ENCODE results near the gene RBM7. TPM values are rescaled to one million over a fixed set of nuclear protein-coding genes. Genes with fewer than 3 reads are reported as not detected.

The RBM7 gene
- total RNA-seq, 1 donor from 2014 or later: 30.1 TPM

GRCh38 chr11:114397349-114397982, 3.0 kb upstream of the RBM7 start:
- intact Hi-C loops (cut with DNase I): no loop called here
- ATAC-seq: no peak
- DNase-seq: no peak
- TF ChIP-seq CTCF (IDR thresholded peaks at IDR 0.05): no peak
- Histone ChIP-seq H3K36me3 (no peaks in the 10 kb centered on the region), H3K4me3 (no peak overlapping the region), H3K27me3 (no peaks in the 10 kb centered on the region), H3K9me3 (no peaks in the 10 kb centered on the region), H3K27ac (no peak overlapping the region), H3K4me1 (peaks cover 35% of the 10 kb centered on the region)

GRCh38 chr11:114398303-114398920, 2.1 kb upstream of the RBM7 start:
- no peak for ATAC-seq

DNA sequence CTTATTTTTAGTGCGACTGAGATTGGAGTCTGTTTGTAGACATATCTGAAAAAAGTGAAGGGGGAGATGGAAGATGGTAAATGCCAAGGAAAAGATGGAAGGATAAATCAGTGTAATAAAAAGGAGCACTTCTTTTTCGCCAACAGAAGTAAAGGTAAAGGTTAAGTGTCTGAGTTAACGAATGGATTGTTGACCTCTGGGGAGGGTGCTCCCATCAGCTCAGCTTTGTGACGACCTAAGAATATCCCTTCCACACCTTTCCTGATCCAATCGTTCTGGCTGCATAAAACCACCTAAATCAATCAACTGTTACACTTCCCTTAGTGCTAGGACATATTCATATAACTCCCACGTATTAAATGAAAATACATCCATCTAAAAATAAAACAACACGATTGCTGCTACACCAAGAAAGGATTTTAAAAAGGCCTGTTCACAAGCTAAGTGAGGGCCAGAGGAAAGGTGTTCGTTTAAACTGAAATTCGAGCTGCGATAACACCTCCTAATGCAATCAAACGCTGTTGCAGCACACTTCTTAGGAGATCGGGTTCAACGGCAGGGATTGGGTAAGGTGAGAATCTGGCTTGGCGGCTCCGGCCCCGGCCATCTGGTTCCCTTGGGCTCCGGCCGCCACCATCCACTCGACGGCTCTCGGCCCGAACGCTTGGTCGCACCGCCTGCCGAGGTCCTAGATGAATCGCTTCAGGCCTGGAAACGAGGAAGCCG, 813 bp upstream of the RBM7 start:
- H3K4me3 ChIP-seq: peak overlapping the region; percentile 80
- no peaks in the 10 kb centered on the region for H3K9me3 ChIP-seq
- peaks cover 53% of the 10 kb centered on the region for H3K4me1 ChIP-seq
- DNase-seq: peak; percentile 87
- ATAC-seq: peak; percentile 73
- TF ChIP-seq CTCF (IDR thresholded peaks at IDR 0.05): no peak
- no peaks in the 10 kb centered on the region for H3K27me3 ChIP-seq
- H3K36me3 ChIP-seq: no peaks in the 10 kb centered on the region
- peak overlapping the region; percentile 97 for H3K27ac ChIP-seq
- intact Hi-C loops (cut with DNase I): no loop called here

More at GRCh38 chr11:114398303-114398920, 2.1 kb upstream of the RBM7 start:
- H3K4me3 ChIP-seq: no peak overlapping the region
- no peaks in the 10 kb centered on the region for H3K27me3 ChIP-seq
- no peak for DNase-seq
- H3K4me1 ChIP-seq: peaks cover 45% of the 10 kb centered on the region
- intact Hi-C loops (cut with DNase I): no loop called here
- H3K36me3 ChIP-seq: no peaks in the 10 kb centered on the region
- TF ChIP-seq CTCF (IDR thresholded peaks at IDR 0.05): no peak
- no peaks in the 10 kb centered on the region for H3K9me3 ChIP-seq
- H3K27ac ChIP-seq: peak overlapping the region; percentile 97

- Histone ChIP-seq H3K9me3 (no peaks in the 10 kb centered on the region), H3K27me3 (no peaks in the 10 kb centered on the region), H3K4me3 (peak overlapping the region; percentile 80), H3K36me3 (peaks cover 8% of the 10 kb centered on the region), H3K27ac (peak overlapping the region; percentile 97), H3K4me1 (peaks cover 53% of the 10 kb centered on the region)
- no peak for ATAC-seq
- intact Hi-C loops (cut with DNase I): no loop called here
- DNase-seq: no peak
- no peak for TF ChIP-seq CTCF (IDR thresholded peaks at IDR 0.05)
These were observed 403 bp downstream of the RBM7 start for GRCh38 chr11:114400915-114401223.

DNA sequence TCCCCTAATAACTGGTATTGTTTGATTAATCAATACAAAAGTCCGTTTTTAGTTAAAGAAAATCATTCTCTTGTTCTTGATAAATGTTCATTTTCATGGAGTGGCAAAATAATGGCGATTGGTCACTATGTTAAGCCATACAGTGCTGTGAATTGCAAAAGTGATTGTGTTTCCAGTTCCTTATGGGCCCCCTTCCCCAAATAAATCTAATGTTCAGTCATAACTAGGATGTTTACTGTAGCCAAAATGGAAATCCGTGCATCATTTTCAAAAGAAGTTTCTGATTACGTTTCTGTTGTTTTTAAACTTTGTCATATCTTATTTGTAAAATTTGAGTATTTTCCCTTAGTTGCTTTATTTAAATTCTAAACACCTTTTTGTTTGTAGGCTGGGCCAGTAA, 845 bp downstream of the RBM7 start:
- Histone ChIP-seq H3K27me3 (no peaks in the 10 kb centered on the region), H3K9me3 (no peaks in the 10 kb centered on the region), H3K27ac (peak overlapping the region; percentile 97), H3K36me3 (peaks cover 13% of the 10 kb centered on the region), H3K4me3 (peak overlapping the region; percentile 80), H3K4me1 (peaks cover 53% of the 10 kb centered on the region)
- intact Hi-C loops (cut with DNase I): no loop called here
- DNase-seq: no peak
- no peak for ATAC-seq
- TF ChIP-seq CTCF (IDR thresholded peaks at IDR 0.05): no peak

Measured in upper lobe of right lung (tissue), 1 donor.